ENCODE data around the gene BDH1.
"Not testable (repeated sequence)": the region's sequence is repeated elsewhere in the genome, so short reads cannot be mapped to it uniquely, and the experiment has no call there.

The BDH1 gene

GRCh38 chr3:197484204-197484901, 71.4 kb downstream of the BDH1 start:
- no peak for DNase-seq

GRCh38 chr3:197482001-197482400, 73.8 kb downstream of the BDH1 start:
- no peak for DNase-seq

- DNase-seq = no peak
These were observed 75.4 kb downstream of the BDH1 start for GRCh38 chr3:197480320-197480719.

GRCh38 chr3:197478746-197479668, 76.8 kb downstream of the BDH1 start:
- DNase-seq = no peak

- not testable (repeated sequence) for DNase-seq
These were observed 78.0 kb downstream of the BDH1 start for GRCh38 chr3:197477816-197478215.

GRCh38 chr3:197475997-197476525, 79.7 kb downstream of the BDH1 start:
- no peak for DNase-seq

GRCh38 chr3:197475514-197475913, 80.3 kb downstream of the BDH1 start:
- DNase-seq = no peak

- DNase-seq = no peak
These were observed 83.6 kb downstream of the BDH1 start for GRCh38 chr3:197472151-197472550.

- DNase-seq = no peak
These were observed 84.4 kb downstream of the BDH1 start for GRCh38 chr3:197471221-197472010.

- DNase-seq = no peak
These were observed 86.8 kb downstream of the BDH1 start for GRCh38 chr3:197468866-197469382.

GRCh38 chr3:197468167-197468566, 87.6 kb downstream of the BDH1 start:
- DNase-seq = no peak

GRCh38 chr3:197466586-197467399, 89.0 kb downstream of the BDH1 start:
- no peak for DNase-seq

- no peak for DNase-seq
These were observed 89.7 kb downstream of the BDH1 start for GRCh38 chr3:197465996-197466549.

- DNase-seq = no peak
These were observed 90.4 kb downstream of the BDH1 start for GRCh38 chr3:197465197-197465995.

GRCh38 chr3:197464794-197465193, 91.0 kb downstream of the BDH1 start:
- DNase-seq = no peak

GRCh38 chr3:197463279-197463678, 92.5 kb downstream of the BDH1 start:
- DNase-seq = no peak

GRCh38 chr3:197462808-197463207, 93.0 kb downstream of the BDH1 start:
- DNase-seq = no peak

GRCh38 chr3:197460639-197461038, 95.1 kb downstream of the BDH1 start:
- no peak for DNase-seq

GRCh38 chr3:197460002-197460401, 95.8 kb downstream of the BDH1 start:
- no peak for DNase-seq
